Fibroblast of the aortic adventitia (primary cell): ENCODE measurements around the gene DIMT1. TPM values are rescaled to one million over a fixed set of nuclear protein-coding genes. Genes with fewer than 3 reads are reported as not detected.

Experiments
- DNase-seq: peaks from one replicate; pipeline ENCODE4 v3.0.0-alpha.2; 2010; ENCODE audit warnings: low read depth
- H3K4me3 ChIP-seq: 2 replicates; pipeline ENCODE4 v1.5.1; 2011; ENCODE audit warnings: low read depth, mild to moderate bottlenecking, control low read depth, low read length, moderate library complexity
- total RNA-seq: library from RNA; depleted of rRNA; stranded (reverse); fragments of >200 nt; gene quantifications from 2 replicates; pipeline ENCODE4 v1.2.3, GENCODE V29; 2012; ENCODE audit warnings: low replicate concordance
- TF ChIP-seq, protein P1 (sequence below): IDR thresholded peaks from 2 replicates; pipeline ENCODE4 v1.5.1; 2011; ENCODE audit warnings: mild to moderate bottlenecking, low read length, control low read depth, inconsistent platforms; ENCODE audit not compliant: insufficient read depth

Gene DIMT1
- total RNA-seq, 1 donor = 32.7 TPM

GRCh38 chr5:62372600-62372999 lies 31.1 kb downstream of the DIMT1 start:
- TF ChIP-seq, protein P1, sequence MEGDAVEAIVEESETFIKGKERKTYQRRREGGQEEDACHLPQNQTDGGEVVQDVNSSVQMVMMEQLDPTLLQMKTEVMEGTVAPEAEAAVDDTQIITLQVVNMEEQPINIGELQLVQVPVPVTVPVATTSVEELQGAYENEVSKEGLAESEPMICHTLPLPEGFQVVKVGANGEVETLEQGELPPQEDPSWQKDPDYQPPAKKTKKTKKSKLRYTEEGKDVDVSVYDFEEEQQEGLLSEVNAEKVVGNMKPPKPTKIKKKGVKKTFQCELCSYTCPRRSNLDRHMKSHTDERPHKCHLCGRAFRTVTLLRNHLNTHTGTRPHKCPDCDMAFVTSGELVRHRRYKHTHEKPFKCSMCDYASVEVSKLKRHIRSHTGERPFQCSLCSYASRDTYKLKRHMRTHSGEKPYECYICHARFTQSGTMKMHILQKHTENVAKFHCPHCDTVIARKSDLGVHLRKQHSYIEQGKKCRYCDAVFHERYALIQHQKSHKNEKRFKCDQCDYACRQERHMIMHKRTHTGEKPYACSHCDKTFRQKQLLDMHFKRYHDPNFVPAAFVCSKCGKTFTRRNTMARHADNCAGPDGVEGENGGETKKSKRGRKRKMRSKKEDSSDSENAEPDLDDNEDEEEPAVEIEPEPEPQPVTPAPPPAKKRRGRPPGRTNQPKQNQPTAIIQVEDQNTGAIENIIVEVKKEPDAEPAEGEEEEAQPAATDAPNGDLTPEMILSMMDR = no peak
- H3K4me3 ChIP-seq = no peak overlapping the region
- no peak for DNase-seq

DNA sequence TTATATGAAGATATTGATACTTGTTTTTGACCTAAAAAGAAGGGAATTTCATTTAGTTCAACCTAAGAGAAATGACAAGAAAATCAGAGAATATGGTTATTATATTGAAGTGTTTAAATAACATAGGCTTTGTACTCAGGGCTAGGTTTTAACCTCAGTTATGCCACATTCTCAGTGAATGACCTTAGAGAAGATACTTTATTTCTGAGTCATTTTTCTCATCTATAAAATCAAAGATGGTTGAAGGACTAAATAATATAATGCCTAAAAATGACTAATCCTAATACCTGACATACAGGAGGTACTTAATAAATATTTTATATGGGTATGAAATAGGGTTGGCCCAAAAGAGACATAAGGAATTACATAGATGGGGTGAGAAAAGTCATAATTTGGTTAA lies 32.3 kb downstream of the DIMT1 start:
- no peak for DNase-seq
- TF ChIP-seq, protein P1 = no peak
- no peak overlapping the region for H3K4me3 ChIP-seq

DNA sequence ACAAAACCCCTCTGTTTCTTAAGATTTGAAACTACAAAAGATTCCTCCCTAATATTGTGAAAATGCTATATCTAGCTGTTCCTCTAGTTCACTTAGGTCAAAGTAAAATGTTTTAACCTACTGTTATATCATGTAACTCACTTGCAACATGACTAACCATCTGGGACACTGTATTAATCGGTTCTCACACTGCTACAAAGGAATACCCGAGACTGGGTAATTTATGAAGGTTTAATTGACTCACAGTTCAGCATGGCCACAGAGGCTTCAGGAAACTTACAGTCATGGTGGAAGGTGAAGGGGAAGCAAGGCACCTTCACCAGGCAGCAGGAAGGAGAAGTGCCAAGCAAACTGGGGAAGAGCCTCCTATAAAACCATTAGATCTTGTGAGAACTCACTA lies 34.7 kb downstream of the DIMT1 start:
- TF ChIP-seq, protein P1 = no peak
- H3K4me3 ChIP-seq = no peak overlapping the region
- DNase-seq = no peak

- no peak for DNase-seq
- no peak overlapping the region for H3K4me3 ChIP-seq
- TF ChIP-seq, protein P1 = no peak
Observed at GRCh38 chr5:62362701-62363100, 41.0 kb downstream of the DIMT1 start.

- TF ChIP-seq, protein P1 = peak; percentile 58
- H3K4me3 ChIP-seq = no peak overlapping the region
- peak; percentile 84 for DNase-seq
Observed at GRCh38 chr5:62354028-62354874, 49.5 kb downstream of the DIMT1 start.

DNA sequence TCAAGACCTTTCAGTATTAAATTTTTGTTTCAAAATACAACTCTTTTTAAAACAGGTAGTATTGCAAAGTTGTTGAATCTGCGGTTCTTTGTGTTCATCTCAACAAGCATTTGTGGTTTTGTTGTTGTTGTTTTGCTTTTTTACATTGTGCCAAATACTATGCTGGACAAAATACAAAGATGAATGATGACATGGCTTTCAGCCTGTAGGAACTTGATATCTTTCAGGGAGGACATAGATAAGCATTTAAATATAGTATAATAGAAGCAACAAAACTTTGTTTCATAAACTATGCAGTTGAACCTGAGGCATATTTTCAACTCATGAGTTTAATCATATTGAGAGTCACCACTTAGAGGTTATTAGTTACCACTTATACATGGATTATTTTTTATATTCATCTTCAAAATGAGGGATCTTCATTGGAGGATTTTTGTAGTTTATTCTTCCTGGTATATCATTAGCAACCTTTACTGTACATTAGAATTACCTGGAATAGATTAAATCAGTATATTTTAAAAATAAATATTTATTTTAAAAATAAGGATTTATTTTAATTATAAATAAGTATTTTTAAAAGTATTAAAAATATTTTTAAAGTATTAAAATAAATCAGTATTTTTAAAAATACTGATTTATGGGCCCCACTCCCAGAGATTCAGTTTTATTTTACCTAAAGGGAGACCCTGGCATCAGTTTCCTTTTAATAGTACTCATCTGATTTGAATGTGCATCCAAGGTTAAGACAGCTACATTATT lies 54.8 kb downstream of the DIMT1 start:
- no peak overlapping the region for H3K4me3 ChIP-seq
- TF ChIP-seq, protein P1 = no peak
- DNase-seq = no peak
